ENCODE measurements around the gene CYP2C19.

DNA sequence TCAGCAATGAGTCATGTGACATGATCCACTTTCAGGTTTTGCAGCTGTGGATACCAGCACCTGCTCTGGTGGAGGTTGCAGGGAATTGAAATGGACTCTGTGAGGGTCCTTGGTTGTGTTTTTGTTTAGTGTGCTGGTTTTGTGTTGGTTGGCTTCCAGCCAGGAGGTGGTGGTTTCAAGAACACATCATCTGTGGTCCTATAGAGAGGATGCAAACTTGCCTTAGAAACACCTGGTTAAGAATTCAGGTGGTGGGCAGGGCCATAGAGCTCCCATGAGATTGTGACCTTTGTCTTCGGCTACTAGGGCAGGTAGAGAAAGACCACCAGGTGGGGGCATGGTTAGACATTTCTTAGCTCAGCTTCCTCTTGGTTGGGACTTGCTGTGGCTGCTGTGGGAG lies 116.7 kb downstream of the CYP2C19 start:
- TF ChIP-seq, protein P1, sequence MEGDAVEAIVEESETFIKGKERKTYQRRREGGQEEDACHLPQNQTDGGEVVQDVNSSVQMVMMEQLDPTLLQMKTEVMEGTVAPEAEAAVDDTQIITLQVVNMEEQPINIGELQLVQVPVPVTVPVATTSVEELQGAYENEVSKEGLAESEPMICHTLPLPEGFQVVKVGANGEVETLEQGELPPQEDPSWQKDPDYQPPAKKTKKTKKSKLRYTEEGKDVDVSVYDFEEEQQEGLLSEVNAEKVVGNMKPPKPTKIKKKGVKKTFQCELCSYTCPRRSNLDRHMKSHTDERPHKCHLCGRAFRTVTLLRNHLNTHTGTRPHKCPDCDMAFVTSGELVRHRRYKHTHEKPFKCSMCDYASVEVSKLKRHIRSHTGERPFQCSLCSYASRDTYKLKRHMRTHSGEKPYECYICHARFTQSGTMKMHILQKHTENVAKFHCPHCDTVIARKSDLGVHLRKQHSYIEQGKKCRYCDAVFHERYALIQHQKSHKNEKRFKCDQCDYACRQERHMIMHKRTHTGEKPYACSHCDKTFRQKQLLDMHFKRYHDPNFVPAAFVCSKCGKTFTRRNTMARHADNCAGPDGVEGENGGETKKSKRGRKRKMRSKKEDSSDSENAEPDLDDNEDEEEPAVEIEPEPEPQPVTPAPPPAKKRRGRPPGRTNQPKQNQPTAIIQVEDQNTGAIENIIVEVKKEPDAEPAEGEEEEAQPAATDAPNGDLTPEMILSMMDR (IDR thresholded peaks at IDR 0.05) = no peak
- TF ChIP-seq POLR2A (IDR thresholded peaks at IDR 0.05) = no peak
- no peak for TF ChIP-seq POLR2AphosphoS5 (IDR thresholded peaks at IDR 0.05)
- no peak for TF ChIP-seq EP300 (IDR thresholded peaks at IDR 0.05)
